Nephron (organoid): ENCODE results near the gene TRIL.

Experiments
- H3K27ac Mint-ChIP-seq, 3 experiments: 2 replicates each; pipeline ENCODE4 v1.8.0; 2020; ENCODE audit warnings: mixed read lengths in 3 of 3, mild to moderate bottlenecking in 2 of 3, moderate library complexity in 1 of 3
- H3K27me3 Mint-ChIP-seq: 2 replicates; pipeline ENCODE4 v1.8.0; 2021; ENCODE audit warnings: low read depth, mild to moderate bottlenecking, moderate library complexity, mixed read lengths
- H3K36me3 Mint-ChIP-seq: 2 replicates; pipeline ENCODE4 v1.8.0; 2020; ENCODE audit warnings: low read depth, mixed read lengths
- H3K4me1 Mint-ChIP-seq: 2 replicates; pipeline ENCODE4 v1.8.0; 2020; ENCODE audit warnings: mixed read lengths
- H3K4me3 Mint-ChIP-seq, 3 experiments: 2 replicates each; pipeline ENCODE4 v1.8.0; 2020; ENCODE audit warnings: mild to moderate bottlenecking in 3 of 3, mixed read lengths in 3 of 3, moderate library complexity in 2 of 3
- H3K9me3 Mint-ChIP-seq: 2 replicates; pipeline ENCODE4 v1.8.0; 2020; ENCODE audit warnings: mixed read lengths
- CTCF ChIP-seq, 3 experiments: fragments of 200-600 bp; sonication (generic); IDR thresholded peaks; one replicate each; pipeline ENCODE4 v1.5.0; 2021; ENCODE audit warnings: antibody characterized with exemption in 3 of 3; ENCODE audit not compliant: unreplicated experiment in 3 of 3

Gene TRIL

DNA sequence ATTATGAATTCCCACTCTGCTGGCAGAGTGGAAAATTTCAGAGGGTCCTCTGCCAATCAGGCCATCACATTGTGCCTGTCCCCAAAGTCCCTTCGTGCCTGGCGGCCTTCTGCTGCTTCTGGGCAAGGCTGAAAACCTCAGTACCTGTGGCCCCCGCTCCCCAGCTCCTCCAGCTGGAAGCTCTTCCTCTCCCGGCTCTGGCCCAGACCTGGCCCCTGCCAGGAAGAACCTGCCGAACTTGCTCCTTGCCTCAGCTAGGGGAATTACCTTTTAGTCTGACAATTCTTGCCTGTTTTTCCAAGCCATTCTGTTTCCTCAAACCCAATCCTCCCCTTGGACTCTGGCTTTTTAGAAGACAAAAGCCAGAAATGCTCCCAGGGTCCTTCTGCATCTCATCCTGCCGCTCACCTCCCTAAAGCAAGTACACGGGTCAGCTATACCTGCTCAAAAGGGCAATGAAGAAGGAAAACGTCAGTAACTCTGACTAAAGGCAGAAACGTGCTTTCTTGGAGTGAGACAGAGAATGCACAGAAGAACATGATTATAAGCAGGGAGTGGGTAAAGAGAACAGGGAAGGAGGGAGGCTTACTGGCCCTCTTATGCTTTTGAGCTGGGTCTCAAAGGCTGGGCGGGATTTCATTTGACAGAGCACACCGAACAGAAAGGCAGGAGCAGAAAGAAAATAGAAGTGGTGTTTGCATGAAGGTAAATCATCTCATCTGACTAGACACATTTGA is 28.1 kb upstream of the TRIL start:
- Mint-ChIP-seq H3K27ac (peak overlapping the region; percentile 55 to 84 (median 63)), H3K4me1 (peaks cover 76% of the 10 kb centered on the region), H3K36me3 (no peaks in the 10 kb centered on the region), H3K9me3 (no peaks in the 10 kb centered on the region), H3K4me3 (no peak overlapping the region), H3K27me3 (no peaks in the 10 kb centered on the region)
- TF ChIP-seq CTCF (IDR thresholded peaks at IDR 0.05; ENCODE audit: unreplicated experiment in 3 of 3) = no peak

GRCh38 chr7:28984631-28985030 is 26.5 kb upstream of the TRIL start:
- no peaks in the 10 kb centered on the region for H3K27me3 Mint-ChIP-seq
- peak overlapping the region; percentile 63 to 96 (median 75) for H3K27ac Mint-ChIP-seq
- H3K4me3 Mint-ChIP-seq = no peak overlapping the region
- H3K4me1 Mint-ChIP-seq = peaks cover 77% of the 10 kb centered on the region
- no peak for TF ChIP-seq CTCF (IDR thresholded peaks at IDR 0.05; ENCODE audit: unreplicated experiment in 3 of 3)
- no peaks in the 10 kb centered on the region for H3K9me3 Mint-ChIP-seq
- no peaks in the 10 kb centered on the region for H3K36me3 Mint-ChIP-seq

DNA sequence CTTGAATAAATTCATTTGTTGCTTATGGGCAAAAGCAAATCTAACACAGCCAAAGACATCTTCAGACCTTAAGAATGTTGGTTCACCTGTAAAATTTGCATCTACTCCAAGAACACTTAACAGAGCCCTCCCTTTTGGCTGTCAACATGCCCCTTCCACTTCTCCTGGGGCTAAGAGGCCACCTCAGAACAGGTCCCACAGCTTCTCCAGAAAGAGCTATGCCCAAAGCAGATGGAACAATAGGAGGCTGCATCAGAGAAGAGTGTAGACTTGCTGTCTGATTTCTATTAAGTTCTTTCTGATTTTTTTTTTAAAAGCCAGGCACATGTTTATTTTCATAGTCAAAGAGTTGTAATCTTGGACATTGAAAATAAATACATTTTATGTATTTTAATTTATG is 26.1 kb upstream of the TRIL start:
- peak overlapping the region; percentile 63 to 96 (median 75) for H3K27ac Mint-ChIP-seq
- TF ChIP-seq CTCF (IDR thresholded peaks at IDR 0.05; ENCODE audit: unreplicated experiment in 3 of 3) = no peak
- no peaks in the 10 kb centered on the region for H3K27me3 Mint-ChIP-seq
- H3K9me3 Mint-ChIP-seq = no peaks in the 10 kb centered on the region
- no peaks in the 10 kb centered on the region for H3K36me3 Mint-ChIP-seq
- no peak overlapping the region for H3K4me3 Mint-ChIP-seq
- peaks cover 77% of the 10 kb centered on the region for H3K4me1 Mint-ChIP-seq

DNA sequence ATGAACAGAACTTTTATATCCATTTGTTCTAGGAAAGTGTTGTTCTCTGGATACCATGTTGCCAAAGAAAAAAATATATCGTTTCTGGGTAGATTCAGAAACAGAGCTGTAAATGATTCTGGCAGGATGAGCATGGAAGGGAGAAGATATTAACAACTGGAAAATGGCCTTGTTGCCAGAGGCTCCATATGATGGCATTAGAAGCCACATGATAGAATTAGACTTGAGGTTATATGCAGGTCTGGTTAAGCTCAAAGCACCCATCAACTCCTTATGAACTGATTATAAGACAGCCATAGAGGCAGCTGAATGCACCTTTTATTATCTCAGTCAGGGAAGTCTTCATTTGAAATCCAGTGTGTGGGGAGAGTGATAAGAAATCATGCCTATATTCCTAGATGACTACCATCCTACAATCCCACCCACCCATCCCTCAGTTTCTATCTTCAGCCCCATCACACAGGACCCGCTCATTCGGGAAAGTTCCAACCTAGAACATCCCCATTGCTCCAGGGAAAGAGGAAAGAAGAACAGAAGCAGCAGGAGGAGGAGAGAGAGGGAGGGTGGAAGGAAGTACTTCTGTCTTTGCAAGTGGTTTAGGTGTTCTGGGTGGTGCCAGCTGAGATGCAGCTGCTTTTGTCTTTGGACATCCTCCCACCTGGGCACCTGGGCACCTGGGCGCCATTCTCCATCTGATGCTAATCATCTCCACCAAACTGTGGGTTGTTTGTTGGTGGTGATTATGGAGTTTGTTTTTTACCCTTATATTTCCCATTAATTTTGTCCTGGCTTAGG is 25.5 kb upstream of the TRIL start:
- H3K27ac Mint-ChIP-seq = peak overlapping the region; percentile 42 to 96 (median 63)
- H3K4me1 Mint-ChIP-seq = peaks cover 70% of the 10 kb centered on the region
- H3K4me3 Mint-ChIP-seq = no peak overlapping the region
- H3K9me3 Mint-ChIP-seq = no peaks in the 10 kb centered on the region
- H3K36me3 Mint-ChIP-seq = no peaks in the 10 kb centered on the region
- TF ChIP-seq CTCF (IDR thresholded peaks at IDR 0.05; ENCODE audit: unreplicated experiment in 3 of 3) = no peak
- no peaks in the 10 kb centered on the region for H3K27me3 Mint-ChIP-seq

GRCh38 chr7:28981161-28981465 is 23.0 kb upstream of the TRIL start:
- Mint-ChIP-seq H3K9me3 (no peaks in the 10 kb centered on the region), H3K27me3 (no peaks in the 10 kb centered on the region), H3K4me1 (peaks cover 46% of the 10 kb centered on the region), H3K4me3 (no peak overlapping the region), H3K36me3 (peaks cover 3% of the 10 kb centered on the region), H3K27ac (peak overlapping the region in 2 of 3 experiments; percentile 23 to 24)
- no peak for TF ChIP-seq CTCF (IDR thresholded peaks at IDR 0.05; ENCODE audit: unreplicated experiment in 3 of 3)
